ENCODE data around the gene GHRH.

GHRH gene

GRCh38 chr20:37267667-37268313 is 6.2 kb upstream of the GHRH start:
- ChIA-PET POLR2A (no interaction called here), CTCF (interaction anchor here (0.5 to 1.1 kb wide), 3 partner anchors 157 to 790 kb away, joined by 3 to 7 read pairs (median 5); no protein-coding TSS in a partner anchor)
- TF ChIP-seq HDGF (IDR thresholded peaks at IDR 0.05; ENCODE audit: borderline replicate concordance), result no peak
- no peak for TF ChIP-seq ELF4 (IDR thresholded peaks at IDR 0.05)
- TF ChIP-seq, protein P1, sequence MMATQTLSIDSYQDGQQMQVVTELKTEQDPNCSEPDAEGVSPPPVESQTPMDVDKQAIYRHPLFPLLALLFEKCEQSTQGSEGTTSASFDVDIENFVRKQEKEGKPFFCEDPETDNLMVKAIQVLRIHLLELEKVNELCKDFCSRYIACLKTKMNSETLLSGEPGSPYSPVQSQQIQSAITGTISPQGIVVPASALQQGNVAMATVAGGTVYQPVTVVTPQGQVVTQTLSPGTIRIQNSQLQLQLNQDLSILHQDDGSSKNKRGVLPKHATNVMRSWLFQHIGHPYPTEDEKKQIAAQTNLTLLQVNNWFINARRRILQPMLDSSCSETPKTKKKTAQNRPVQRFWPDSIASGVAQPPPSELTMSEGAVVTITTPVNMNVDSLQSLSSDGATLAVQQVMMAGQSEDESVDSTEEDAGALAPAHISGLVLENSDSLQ (IDR thresholded peaks at IDR 0.05), result no peak
- no peak for TF ChIP-seq TARDBP (IDR thresholded peaks at IDR 0.05)
- TF ChIP-seq L3MBTL2 (conservative IDR thresholded peaks at IDR 0.05), result no peak
- TF ChIP-seq FOXM1 (IDR thresholded peaks at IDR 0.05; ENCODE audit: borderline replicate concordance), result no peak
- TF ChIP-seq SUZ12 (IDR thresholded peaks at IDR 0.05), result no peak
- TF ChIP-seq ZNF384 (IDR thresholded peaks at IDR 0.05), result no peak
- no peak for TF ChIP-seq SP1 (IDR thresholded peaks at IDR 0.05)
- TF ChIP-seq LEF1 (IDR thresholded peaks at IDR 0.05; ENCODE audit: borderline replicate concordance), result no peak
- TF ChIP-seq ARNT (IDR thresholded peaks at IDR 0.05), result no peak
- TF ChIP-seq NFRKB (IDR thresholded peaks at IDR 0.05), result no peak
- TF ChIP-seq CTBP1 (IDR thresholded peaks at IDR 0.05; ENCODE audit: borderline replicate concordance), result no peak
- no peak for TF ChIP-seq BHLHE40 (IDR thresholded peaks at IDR 0.05; ENCODE audit: borderline replicate concordance)
- no peak for TF ChIP-seq FOXA1 (IDR thresholded peaks at IDR 0.05)
- no peak for TF ChIP-seq FOXK2 (IDR thresholded peaks at IDR 0.05)
- DNase-seq (ENCODE audit: extremely low spot score), result no peak

- POLR2A ChIA-PET, result interaction anchor here (1.1 kb wide), 1 partner anchor 88 kb away, joined by 3 read pairs; no protein-coding TSS in a partner anchor
These were observed 5.5 kb upstream of the GHRH start for GRCh38 chr20:37266940-37267666.

DNA sequence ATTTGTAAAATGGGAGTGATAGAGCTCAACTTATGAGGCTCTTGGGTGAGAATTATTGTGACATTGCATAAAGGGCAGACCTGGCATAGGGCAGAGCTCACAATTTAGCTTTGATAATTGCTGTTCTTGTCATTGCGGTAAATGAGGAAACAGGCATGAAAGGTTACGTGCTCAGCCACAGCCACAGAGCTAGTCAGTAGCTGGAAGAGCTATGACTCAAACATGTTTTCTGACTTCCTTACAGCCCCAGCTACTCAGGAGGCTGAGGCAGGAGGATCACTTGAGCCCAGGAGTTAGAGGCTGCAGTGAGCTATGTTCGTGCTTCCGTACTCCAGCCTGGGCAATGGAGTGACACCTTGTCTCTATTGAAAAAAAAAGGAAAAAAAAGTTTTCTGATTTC is 3.5 kb upstream of the GHRH start:
- no peak for DNase-seq (ENCODE audit: extremely low spot score)
- TF ChIP-seq NFRKB (IDR thresholded peaks at IDR 0.05) (no peak), ZNF384 (IDR thresholded peaks at IDR 0.05) (no peak), ARNT (IDR thresholded peaks at IDR 0.05) (no peak)
- POLR2A ChIA-PET, result no interaction called here
- CTCF ChIA-PET, result interaction anchor here (0.6 kb wide), 1 partner anchor 132 kb away, joined by 3 read pairs; no protein-coding TSS in a partner anchor

More at GRCh38 chr20:37266940-37267666, 5.5 kb upstream of the GHRH start:
- no peak for DNase-seq (ENCODE audit: extremely low spot score)
- no peak for TF ChIP-seq LEF1 (IDR thresholded peaks at IDR 0.05; ENCODE audit: borderline replicate concordance)
- CTCF ChIA-PET, result interaction anchor here (0.5 to 0.7 kb wide), 2 partner anchors 157 to 297 kb away, joined by 3 to 7 read pairs; no protein-coding TSS in a partner anchor

DNA sequence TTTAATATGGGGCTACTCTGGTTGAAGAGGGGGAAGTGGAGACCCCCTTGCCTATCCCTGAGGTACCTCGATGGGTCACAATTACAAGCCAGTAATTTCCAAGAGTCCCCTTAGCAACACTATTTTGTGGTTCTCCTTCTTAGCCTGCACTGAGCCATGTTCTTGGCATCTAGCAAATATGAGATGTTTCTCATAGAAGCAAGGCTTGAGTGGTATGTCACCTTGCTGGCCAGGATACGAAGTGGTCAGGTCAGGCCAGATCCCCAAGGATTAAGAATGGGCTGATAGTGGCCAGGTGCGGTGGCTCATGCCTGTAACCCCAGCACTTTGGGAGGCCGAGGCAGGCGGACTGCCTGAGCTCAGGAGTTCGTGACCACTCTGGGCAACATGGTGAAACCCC is 2.1 kb upstream of the GHRH start:
- CTCF ChIA-PET, result no interaction called here
- DNase-seq (ENCODE audit: extremely low spot score), result no peak
- POLR2A ChIA-PET, result no interaction called here
- TF ChIP-seq NFRKB (IDR thresholded peaks at IDR 0.05) (no peak), CTBP1 (IDR thresholded peaks at IDR 0.05; ENCODE audit: borderline replicate concordance) (no peak), SUZ12 (IDR thresholded peaks at IDR 0.05) (no peak), LEF1 (IDR thresholded peaks at IDR 0.05; ENCODE audit: borderline replicate concordance) (no peak), TARDBP (IDR thresholded peaks at IDR 0.05) (no peak), ELF4 (IDR thresholded peaks at IDR 0.05) (no peak), BHLHE40 (IDR thresholded peaks at IDR 0.05; ENCODE audit: borderline replicate concordance) (no peak), L3MBTL2 (conservative IDR thresholded peaks at IDR 0.05) (no peak), ZNF384 (IDR thresholded peaks at IDR 0.05) (no peak), ARNT (IDR thresholded peaks at IDR 0.05) (no peak), SP1 (IDR thresholded peaks at IDR 0.05) (no peak), FOXM1 (IDR thresholded peaks at IDR 0.05; ENCODE audit: borderline replicate concordance) (no peak), FOXA1 (IDR thresholded peaks at IDR 0.05) (no peak)
- TF ChIP-seq, protein P1 (IDR thresholded peaks at IDR 0.05), result no peak

DNA sequence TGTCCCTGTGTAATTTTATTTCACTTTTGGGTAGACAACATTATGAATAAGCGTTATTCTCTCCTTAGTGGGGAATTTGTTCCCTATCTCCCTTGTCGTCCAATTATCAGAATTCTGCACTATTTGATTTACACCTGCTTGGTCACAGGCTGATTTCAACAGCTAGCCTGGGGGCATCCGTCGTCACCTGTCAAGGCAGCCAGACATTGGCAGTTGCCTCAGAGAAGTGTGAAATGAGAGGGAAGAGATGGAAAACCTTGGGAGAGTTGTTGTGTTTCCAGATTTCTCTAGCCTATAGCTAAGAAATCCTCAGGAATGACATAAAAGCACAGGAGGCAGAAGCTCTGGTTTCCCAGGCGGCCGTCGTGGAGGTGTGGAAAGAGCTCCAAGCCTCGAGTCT is 891 bp upstream of the GHRH start:
- no peak for TF ChIP-seq FOXA1 (IDR thresholded peaks at IDR 0.05)
- no peak for TF ChIP-seq HDGF (IDR thresholded peaks at IDR 0.05; ENCODE audit: borderline replicate concordance)
- TF ChIP-seq ZNF384 (IDR thresholded peaks at IDR 0.05), result no peak
- TF ChIP-seq ELF4 (IDR thresholded peaks at IDR 0.05), result no peak
- no peak for TF ChIP-seq BHLHE40 (IDR thresholded peaks at IDR 0.05; ENCODE audit: borderline replicate concordance)
- no peak for TF ChIP-seq NFRKB (IDR thresholded peaks at IDR 0.05)
- TF ChIP-seq FOXM1 (IDR thresholded peaks at IDR 0.05; ENCODE audit: borderline replicate concordance), result no peak
- TF ChIP-seq, protein P1 (IDR thresholded peaks at IDR 0.05), result no peak
- no peak for TF ChIP-seq CTBP1 (IDR thresholded peaks at IDR 0.05; ENCODE audit: borderline replicate concordance)
- TF ChIP-seq SP1 (IDR thresholded peaks at IDR 0.05), result no peak
- no peak for TF ChIP-seq TARDBP (IDR thresholded peaks at IDR 0.05)
- no peak for TF ChIP-seq FOXK2 (IDR thresholded peaks at IDR 0.05)
- TF ChIP-seq L3MBTL2 (conservative IDR thresholded peaks at IDR 0.05), result no peak
- TF ChIP-seq LEF1 (IDR thresholded peaks at IDR 0.05; ENCODE audit: borderline replicate concordance), result no peak
- no peak for TF ChIP-seq ARNT (IDR thresholded peaks at IDR 0.05)
- POLR2A ChIA-PET, result no interaction called here
- CTCF ChIA-PET, result interaction anchor here (0.7 kb wide), 1 partner anchor 1146 kb away, joined by 3 read pairs; no protein-coding TSS in a partner anchor
- DNase-seq (ENCODE audit: extremely low spot score), result no peak

DNA sequence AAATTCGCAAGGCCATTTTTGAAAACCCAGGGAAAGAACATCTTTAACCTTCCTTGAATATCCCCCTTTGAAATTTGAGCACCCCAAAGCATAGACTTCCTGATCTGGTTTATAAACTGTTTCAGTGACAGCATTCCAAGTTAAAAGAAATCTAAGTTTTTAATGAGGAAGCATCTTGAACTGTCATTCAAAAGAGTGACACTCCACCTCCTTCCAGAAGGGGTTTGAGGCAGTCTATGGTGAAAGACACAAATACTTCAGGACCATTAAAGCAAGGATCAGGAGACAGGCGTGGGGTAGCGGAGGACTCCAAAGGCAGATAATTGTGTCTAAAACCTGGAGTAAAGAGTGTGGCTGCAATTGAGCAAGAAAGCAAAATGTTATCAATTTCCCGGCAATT is 691 bp downstream of the GHRH start:
- CTCF ChIA-PET, result interaction anchor here (1.2 kb wide), 1 partner anchor 69 kb away, joined by 3 read pairs; no protein-coding TSS in a partner anchor
- no peak for DNase-seq (ENCODE audit: extremely low spot score)
- TF ChIP-seq, protein P1 (IDR thresholded peaks at IDR 0.05), result no peak
- TF ChIP-seq FOXK2 (IDR thresholded peaks at IDR 0.05) (no peak), FOXM1 (IDR thresholded peaks at IDR 0.05; ENCODE audit: borderline replicate concordance) (no peak), LEF1 (IDR thresholded peaks at IDR 0.05; ENCODE audit: borderline replicate concordance) (no peak), ARNT (IDR thresholded peaks at IDR 0.05) (no peak), SP1 (IDR thresholded peaks at IDR 0.05) (no peak), TARDBP (IDR thresholded peaks at IDR 0.05) (no peak), ZNF384 (IDR thresholded peaks at IDR 0.05) (no peak), BHLHE40 (IDR thresholded peaks at IDR 0.05; ENCODE audit: borderline replicate concordance) (no peak), L3MBTL2 (conservative IDR thresholded peaks at IDR 0.05) (no peak), FOXA1 (IDR thresholded peaks at IDR 0.05) (no peak), SUZ12 (IDR thresholded peaks at IDR 0.05) (no peak)
- POLR2A ChIA-PET, result no interaction called here

Data from HEK293T (cell line).